HG03439 (cell line): ENCODE results near the gene HOXC10.

Source experiments
- ATAC-seq: cut with Tn5 transposase; IDR thresholded peaks from one replicate; pipeline ENCODE4 v1.9.1; 2021; ENCODE audit warnings: mild to moderate bottlenecking, moderate library complexity; ENCODE audit not compliant: unreplicated experiment

The HOXC10 gene

DNA sequence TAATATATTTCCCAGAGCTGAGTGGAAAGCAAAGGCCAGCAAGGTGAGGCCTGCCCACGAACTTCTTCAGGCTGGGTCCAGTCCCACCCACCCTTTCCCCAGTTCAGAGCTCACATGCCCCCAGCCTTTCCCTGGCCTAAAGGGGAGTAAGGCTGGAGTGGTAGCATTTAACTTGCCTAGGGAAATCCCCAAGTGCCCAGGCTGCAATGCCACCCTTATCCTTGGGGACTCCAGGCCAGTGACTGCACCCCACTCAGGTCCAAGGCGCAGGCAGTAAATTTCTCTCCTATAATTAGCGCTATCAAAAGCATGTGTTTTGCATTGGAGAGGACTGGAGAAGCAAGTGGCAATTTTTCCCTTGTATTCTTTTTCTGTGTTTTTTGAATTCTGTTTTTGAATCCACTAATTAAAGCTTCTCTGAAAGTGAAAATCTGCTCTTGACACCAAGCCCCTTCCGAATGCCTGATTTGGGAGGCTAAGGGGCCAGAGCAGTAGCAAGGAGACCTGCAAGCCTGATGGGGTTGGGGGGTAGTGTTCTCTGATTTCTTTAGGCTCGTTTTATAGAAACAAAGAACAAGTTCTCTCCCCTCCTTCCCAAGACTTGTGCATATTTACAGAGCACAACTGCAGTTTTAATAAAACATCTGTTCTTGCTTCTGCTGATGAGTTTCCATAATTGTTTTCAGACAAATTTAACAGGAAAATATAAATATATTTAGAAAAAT lies 39.8 kb downstream of the HOXC10 start:
- no peak for ATAC-seq

- ATAC-seq = no peak
These were observed 40.8 kb downstream of the HOXC10 start for GRCh38 chr12:54025499-54026405.

DNA sequence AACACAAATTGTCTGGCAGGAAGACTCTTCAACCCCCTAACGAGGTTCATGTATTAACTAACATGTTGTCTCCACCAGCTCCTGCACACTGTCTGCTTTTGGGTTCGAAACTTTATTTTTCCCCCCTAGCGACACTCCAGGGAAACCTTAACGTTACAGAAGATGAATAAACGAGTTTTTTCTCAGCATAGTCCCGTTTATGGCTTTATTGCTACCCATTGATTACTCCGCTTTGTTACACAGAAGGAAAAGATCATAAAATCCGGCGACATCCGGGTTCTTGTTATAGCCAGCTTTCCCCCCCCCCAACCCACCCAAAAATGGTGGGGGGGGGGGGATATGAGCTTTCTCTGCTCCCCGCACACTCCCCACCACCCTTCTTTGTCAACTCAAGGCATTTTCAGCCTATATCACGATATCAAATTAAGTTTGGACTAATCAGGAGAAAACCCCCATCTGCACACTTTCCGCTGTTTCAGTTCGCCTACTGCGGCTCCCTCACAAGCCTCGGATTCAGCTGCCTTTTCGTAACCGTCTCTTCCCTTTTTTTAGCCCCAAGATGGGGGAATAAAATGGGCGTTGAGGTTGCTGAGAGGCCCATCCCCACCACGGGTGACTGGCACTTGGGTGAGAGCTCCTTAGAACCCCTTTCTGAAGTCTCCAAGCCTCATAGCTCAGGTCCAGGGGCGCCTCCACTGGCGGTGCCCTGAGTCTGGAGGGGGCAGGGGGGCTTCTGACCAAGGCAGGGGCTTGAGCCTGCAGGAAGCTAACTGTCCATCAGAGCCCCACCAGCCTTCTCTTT lies 41.9 kb downstream of the HOXC10 start:
- ATAC-seq = no peak

DNA sequence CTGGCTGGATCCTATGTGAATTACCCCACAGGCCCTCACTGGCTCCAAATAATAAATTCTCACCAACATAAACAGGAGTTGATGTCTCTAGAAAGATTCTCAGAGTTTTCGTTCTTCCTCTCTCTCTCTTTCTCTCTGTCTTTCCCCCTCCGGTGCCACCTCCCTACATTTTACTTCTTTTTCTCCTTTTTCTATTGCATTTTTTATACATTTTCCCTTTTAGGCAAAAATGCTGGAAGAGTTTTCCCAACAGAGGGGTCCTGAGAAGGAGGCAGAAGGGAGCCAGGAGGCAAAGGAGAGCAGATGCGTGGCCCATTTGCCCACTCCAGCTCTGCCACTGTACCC lies 42.5 kb downstream of the HOXC10 start:
- no peak for ATAC-seq

- no peak for ATAC-seq
These were observed 43.6 kb downstream of the HOXC10 start, which contains the start of gene HOXC6 for GRCh38 chr12:54028314-54029201. Gene HOXC6 (plus strand): TSS chr12:54028440. CDS start chr12:54028522, 82 bp downstream.

DNA sequence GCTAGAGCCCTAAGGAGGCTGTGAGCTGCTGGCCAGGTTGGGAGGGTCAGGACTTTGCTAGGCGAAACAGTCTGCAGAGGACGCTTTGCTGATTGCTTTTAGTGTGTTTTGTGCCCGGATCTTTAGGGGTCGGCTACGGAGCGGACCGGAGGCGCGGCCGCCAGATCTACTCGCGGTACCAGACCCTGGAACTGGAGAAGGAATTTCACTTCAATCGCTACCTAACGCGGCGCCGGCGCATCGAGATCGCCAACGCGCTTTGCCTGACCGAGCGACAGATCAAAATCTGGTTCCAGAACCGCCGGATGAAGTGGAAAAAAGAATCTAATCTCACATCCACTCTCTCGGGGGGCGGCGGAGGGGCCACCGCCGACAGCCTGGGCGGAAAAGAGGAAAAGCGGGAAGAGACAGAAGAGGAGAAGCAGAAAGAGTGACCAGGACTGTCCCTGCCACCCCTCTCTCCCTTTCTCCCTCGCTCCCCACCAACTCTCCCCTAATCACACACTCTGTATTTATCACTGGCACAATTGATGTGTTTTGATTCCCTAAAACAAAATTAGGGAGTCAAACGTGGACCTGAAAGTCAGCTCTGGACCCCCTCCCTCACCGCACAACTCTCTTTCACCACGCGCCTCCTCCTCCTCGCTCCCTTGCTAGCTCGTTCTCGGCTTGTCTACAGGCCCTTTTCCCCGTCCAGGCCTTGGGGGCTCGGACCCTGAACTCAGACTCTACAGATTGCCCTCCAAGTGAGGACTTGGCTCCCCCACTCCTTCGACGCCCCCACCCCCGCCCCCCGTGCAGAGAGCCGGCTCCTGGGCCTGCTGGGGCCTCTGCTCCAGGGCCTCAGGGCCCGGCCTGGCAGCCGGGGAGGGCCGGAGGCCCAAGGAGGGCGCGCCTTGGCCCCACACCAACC lies 44.8 kb downstream of the HOXC10 start:
- no peak for ATAC-seq

GRCh38 chr12:54030442-54030801 lies 45.5 kb downstream of the HOXC10 start:
- no peak for ATAC-seq

DNA sequence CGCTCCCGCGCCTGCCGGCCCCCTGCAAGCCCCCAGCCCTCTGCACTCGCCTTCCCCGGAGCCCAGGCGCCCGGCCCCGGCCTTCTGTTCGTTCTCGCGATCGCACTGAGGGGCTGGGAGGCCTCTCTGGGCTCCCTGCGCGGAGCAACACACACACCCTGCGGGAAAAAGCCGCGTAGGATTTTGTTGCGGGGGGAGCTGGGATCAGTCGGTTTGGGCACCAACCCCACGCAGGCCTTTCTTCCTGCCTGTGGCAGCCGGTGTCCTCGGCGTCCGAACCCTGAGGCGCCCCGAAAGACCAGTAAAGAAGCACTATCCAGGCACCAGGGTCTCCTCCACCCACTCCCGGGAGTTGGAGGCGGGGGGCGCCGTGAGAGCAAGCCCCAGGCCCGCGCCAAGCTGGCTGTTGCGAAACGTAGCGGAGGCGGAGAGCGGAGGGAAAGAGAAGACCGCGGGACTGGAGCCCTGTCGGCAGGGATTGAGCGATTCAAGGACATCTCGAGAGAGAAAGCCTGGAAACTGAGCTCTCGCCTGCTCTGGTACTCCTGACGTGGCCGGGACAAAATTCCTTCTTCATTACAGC lies 46.0 kb downstream of the HOXC10 start:
- ATAC-seq = no peak

- no peak for ATAC-seq
These were observed 46.5 kb downstream of the HOXC10 start for GRCh38 chr12:54031480-54031879.

DNA sequence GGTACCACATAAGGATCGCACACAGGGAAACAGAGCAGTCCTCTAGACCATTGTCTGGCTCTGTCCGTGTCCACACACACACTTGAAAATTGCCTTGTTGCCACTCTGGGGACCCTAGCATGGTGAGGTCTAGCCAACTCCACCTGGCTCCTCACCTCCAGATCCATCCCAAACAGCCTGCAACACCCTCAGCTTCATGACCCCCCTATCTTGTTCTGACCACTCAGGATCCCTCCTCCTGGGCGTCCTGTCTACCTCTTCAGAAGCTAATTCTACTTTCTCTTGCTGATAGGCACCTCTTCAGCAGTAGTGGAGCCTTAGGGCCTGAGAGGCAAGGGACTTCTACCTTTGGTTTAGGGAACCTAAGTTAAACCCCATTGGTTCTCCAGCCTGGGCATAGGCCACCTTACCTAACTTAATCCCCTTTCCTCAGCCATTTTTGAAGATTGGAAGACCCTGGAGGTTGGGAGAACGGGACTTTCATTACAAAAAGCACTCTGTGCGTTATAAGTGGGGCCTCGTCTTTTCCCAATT lies 47.2 kb downstream of the HOXC10 start:
- no peak for ATAC-seq

DNA sequence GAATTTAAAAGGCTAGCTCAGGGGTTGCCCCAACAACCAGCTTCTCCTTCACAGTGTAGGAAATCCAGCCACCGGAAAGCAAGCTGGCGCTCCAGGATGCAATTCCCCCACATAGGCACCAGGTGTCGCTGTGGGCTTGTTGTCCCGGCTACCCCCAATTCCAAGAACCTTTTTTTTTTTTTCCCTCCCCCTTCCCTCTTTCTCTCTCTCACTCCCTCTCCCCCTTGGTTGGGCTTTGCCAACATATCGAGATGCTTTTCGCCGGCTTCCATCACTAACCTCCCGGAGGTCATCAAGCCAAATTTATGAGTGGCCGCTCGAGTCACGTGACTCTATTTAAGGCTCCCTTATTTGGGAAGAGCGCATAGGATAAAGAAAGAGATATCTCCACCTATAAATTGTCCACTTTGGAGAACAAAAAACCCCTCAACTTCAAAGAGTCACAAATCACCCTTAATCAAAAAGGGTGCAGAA lies 47.7 kb downstream of the HOXC10 start, which contains the start of gene HOXC5:
HOXC5 (plus strand) TSS at position 424 of the 474 bp plus-strand sequence. CDS start 73 bp downstream, outside the sequence.
- no peak for ATAC-seq

- no peak for ATAC-seq
These were observed 48.4 kb downstream of the HOXC10 start for GRCh38 chr12:54033106-54033979.

DNA sequence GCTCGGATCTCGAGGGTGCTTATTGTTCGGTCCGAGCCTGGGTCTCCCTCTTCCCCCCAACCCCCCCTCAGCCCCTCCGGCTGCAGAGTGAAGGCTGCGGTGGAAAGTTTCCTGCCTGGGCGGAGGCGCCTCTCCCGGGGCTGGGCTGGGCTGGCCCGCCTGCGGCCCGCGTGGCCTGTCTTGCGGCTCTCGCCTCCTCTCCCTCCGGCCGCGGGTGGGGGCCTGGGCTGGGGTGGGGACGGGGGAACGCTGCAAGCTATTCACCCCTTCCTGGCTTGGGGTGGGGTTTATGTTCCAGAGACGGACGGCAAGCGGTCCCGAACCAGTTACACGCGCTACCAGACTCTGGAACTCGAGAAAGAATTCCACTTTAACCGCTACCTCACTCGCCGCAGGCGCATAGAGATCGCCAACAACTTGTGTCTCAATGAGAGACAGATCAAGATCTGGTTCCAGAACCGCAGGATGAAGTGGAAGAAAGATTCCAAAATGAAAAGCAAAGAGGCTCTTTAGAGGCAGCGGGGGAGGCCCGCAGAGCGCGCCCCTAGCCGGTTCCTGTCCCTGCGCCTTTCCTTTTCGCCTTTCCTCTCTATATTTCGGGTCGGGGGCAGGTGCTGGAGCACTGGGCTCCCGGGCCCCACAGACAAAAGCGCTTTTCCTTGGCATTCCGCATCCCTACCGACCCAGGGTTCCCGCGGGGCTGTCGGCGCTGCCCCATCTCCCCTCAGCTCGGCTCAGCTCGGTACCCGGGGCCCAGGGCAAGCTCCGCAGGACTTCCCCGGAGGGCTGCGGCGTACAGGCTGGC lies 49.2 kb downstream of the HOXC10 start:
- ATAC-seq = no peak

DNA sequence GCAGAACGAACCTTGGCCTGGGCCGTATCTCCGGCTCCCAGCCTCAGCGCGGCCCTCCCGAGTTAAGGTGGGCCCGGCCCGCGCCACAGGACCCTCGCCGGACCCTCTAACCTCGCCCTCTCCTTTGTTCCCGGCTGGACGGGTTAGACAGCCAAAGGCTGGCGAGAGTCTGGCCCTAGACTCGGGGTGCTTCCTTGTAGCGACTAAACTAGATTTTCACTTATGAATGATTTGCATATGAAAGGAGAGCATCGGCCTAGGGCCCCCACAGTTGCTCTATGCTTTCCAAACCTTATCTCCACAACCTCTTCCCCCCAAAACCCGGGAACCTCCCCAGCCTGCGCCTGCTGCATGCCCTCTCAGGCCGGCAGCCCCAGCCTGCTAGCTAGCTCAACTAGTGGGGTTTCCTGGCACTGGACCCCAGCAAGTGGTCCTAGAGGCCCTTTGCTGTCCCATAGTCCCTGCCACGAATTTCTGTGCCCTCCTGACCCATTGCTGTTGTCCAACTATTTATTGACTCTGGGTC lies 49.9 kb downstream of the HOXC10 start:
- ATAC-seq = no peak

DNA sequence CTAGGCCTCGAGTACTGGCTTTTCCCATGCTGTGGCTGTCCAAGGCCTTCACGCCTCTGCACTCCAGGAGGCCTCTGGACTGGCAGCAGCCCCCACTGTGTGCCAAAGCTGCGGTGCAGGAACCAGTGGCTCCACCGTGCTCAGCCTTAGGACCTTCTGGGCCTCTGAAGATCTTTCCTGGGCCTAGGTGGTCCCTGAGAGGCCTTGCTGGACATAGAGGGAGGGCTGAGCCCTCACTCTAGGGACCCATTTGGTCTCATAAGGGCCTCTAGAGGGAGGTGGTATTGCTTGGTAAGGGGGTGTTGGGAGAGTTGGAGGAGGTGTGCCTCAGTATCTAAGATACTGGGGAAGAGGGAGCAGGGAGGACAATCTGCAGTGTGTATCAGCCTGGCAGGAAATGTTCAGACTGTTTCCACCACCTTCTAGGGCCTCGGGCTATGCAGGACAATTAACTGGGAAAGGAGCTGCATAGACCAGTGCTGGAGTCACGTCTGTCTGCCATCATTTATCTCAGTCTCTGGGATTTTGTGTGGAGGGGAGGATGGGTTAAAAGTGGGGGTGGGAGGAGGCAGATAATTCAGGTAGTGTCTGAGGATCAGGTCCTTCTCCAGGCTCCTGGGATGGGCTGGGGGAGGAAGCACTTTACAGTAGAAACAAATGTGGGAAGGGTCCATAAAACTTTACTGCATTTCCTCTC lies 50.8 kb downstream of the HOXC10 start:
- no peak for ATAC-seq
